ENCODE results near the gene GPAT2. TPM values are rescaled to one million over a fixed set of nuclear protein-coding genes. Genes with fewer than 3 reads are reported as not detected.

The GPAT2 gene
- total RNA-seq (2022; extraction: Qiagen RNA extraction): not detected in 5 replicates

DNA sequence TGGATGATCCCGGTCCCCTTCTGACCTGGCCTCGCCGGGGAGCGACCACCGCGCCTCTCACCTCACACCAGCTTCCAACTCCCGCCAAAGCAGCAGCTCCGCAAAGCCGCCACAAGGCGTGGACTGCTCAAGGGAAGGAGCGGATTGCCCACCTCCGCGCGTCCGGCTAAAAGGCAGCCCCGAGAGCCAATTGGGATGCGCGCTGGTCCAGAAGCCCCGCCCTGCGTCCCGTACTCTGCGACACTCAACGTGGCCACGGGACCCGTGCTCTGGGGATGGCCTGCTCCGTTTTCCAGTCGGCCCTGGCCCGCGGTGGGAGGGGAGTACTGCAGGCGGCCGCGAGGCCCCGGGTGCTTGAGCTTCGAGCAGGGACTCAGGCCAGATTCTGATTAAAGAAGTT is at the start of gene GPAT2:
GPAT2 (minus strand) TSS at position 125 of the 400 bp plus-strand sequence. CDS start 2,557 bp downstream, outside the sequence.

GRCh38 chr2:95991351-95992094 is 43.2 kb downstream of the GPAT2 start, which contains the start of gene ANKRD36C:
Gene ANKRD36C (minus strand): TSS chr2:95991824. CDS start chr2:95991708, 116 bp downstream.

Other genes with a start within 250 kb of the GPAT2 start
- gene ANKRD36C, start 43.1 kb downstream of the GPAT2 start, total RNA-seq (2022; extraction: Qiagen RNA extraction): 3.0 to 6.9 TPM (median 4.2 TPM) in 5 replicates
- 0.05 to 0.13 TPM (median 0.09 TPM) in 5 replicates for gene ADRA2B, start 81.7 kb upstream of the GPAT2 start, total RNA-seq (2022; extraction: Qiagen RNA extraction)
- gene ASTL, start 103.6 kb upstream of the GPAT2 start, total RNA-seq (2022; extraction: Qiagen RNA extraction): not detected in 5 replicates
- 0.41 to 0.67 TPM (median 0.44 TPM) in 5 replicates for gene DUSP2, start 110.5 kb upstream of the GPAT2 start, total RNA-seq (2022; extraction: Qiagen RNA extraction)
- 88.4 to 92.9 TPM (median 88.9 TPM) in 5 replicates for gene STARD7, start 173.9 kb upstream of the GPAT2 start, total RNA-seq (2022; extraction: Qiagen RNA extraction)
- 34.0 to 45.8 TPM (median 43.1 TPM) in 5 replicates for gene TMEM127, start 231.1 kb upstream of the GPAT2 start, total RNA-seq (2022; extraction: Qiagen RNA extraction)
- gene CIAO1, start 231.3 kb upstream of the GPAT2 start, total RNA-seq (2022; extraction: Qiagen RNA extraction): 60.1 to 85.2 TPM (median 81.9 TPM) in 5 replicates

Data from A549 treated with Mapracorat at 1 μM for 4 hours (cell line).